ENCODE measurements around the gene GLYR1. TPM values are rescaled to one million over a fixed set of nuclear protein-coding genes. Genes with fewer than 3 reads are reported as not detected.

The GLYR1 gene
- total and polyA plus RNA-seq, 2 experiments from 2014 or later, result 59.9 to 105 TPM

- TF ChIP-seq JUNB (IDR thresholded peaks at IDR 0.05; ENCODE audit: unreplicated experiment), result no peak
- no peak for TF ChIP-seq POLR2AphosphoS5 (IDR thresholded peaks at IDR 0.05; ENCODE audit: low read depth)
- no peak for TF ChIP-seq CREB1 (CRISPR knock-in tag; IDR thresholded peaks at IDR 0.05; ENCODE audit: low read depth)
- TF ChIP-seq, protein P1, sequence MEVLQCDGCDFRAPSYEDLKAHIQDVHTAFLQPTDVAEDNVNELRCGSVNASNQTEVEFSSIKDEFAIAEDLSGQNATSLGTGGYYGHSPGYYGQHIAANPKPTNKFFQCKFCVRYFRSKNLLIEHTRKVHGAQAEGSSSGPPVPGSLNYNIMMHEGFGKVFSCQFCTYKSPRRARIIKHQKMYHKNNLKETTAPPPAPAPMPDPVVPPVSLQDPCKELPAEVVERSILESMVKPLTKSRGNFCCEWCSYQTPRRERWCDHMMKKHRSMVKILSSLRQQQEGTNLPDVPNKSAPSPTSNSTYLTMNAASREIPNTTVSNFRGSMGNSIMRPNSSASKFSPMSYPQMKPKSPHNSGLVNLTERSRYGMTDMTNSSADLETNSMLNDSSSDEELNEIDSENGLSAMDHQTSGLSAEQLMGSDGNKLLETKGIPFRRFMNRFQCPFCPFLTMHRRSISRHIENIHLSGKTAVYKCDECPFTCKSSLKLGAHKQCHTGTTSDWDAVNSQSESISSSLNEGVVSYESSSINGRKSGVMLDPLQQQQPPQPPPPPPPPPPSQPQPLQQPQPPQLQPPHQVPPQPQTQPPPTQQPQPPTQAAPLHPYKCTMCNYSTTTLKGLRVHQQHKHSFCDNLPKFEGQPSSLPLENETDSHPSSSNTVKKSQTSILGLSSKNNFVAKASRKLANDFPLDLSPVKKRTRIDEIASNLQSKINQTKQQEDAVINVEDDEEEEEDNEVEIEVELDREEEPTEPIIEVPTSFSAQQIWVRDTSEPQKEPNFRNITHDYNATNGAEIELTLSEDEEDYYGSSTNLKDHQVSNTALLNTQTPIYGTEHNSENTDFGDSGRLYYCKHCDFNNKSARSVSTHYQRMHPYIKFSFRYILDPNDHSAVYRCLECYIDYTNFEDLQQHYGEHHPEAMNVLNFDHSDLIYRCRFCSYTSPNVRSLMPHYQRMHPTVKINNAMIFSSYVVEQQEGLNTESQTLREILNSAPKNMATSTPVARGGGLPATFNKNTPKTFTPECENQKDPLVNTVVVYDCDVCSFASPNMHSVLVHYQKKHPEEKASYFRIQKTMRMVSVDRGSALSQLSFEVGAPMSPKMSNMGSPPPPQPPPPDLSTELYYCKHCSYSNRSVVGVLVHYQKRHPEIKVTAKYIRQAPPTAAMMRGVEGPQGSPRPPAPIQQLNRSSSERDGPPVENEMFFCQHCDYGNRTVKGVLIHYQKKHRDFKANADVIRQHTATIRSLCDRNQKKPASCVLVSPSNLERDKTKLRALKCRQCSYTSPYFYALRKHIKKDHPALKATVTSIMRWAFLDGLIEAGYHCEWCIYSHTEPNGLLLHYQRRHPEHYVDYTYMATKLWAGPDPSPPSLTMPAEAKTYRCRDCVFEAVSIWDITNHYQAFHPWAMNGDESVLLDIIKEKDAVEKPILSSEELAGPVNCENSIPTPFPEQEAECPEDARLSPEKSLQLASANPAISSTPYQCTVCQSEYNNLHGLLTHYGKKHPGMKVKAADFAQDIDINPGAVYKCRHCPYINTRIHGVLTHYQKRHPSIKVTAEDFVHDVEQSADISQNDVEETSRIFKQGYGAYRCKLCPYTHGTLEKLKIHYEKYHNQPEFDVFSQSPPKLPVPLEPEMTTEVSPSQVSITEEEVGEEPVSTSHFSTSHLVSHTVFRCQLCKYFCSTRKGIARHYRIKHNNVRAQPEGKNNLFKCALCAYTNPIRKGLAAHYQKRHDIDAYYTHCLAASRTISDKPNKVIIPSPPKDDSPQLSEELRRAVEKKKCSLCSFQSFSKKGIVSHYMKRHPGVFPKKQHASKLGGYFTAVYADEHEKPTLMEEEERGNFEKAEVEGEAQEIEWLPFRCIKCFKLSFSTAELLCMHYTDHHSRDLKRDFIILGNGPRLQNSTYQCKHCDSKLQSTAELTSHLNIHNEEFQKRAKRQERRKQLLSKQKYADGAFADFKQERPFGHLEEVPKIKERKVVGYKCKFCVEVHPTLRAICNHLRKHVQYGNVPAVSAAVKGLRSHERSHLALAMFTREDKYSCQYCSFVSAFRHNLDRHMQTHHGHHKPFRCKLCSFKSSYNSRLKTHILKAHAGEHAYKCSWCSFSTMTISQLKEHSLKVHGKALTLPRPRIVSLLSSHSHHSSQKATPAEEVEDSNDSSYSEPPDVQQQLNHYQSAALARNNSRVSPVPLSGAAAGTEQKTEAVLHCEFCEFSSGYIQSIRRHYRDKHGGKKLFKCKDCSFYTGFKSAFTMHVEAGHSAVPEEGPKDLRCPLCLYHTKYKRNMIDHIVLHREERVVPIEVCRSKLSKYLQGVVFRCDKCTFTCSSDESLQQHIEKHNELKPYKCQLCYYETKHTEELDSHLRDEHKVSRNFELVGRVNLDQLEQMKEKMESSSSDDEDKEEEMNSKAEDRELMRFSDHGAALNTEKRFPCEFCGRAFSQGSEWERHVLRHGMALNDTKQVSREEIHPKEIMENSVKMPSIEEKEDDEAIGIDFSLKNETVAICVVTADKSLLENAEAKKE (CRISPR knock-in tag; IDR thresholded peaks at IDR 0.05), result no peak
- TF ChIP-seq REST (IDR thresholded peaks at IDR 0.05; ENCODE audit: unreplicated experiment), result no peak
- no peak for TF ChIP-seq EZH2phosphoT487 (IDR thresholded peaks at IDR 0.05; ENCODE audit: unreplicated experiment)
- no peak for TF ChIP-seq ZNF114 (CRISPR knock-in tag; IDR thresholded peaks at IDR 0.05)
- no peak for TF ChIP-seq CTCF (conservative IDR thresholded peaks at IDR 0.05; ENCODE audit: low read depth in 2 of 2)
- no peak for TF ChIP-seq EZH2 (IDR thresholded peaks at IDR 0.05; ENCODE audit: low read depth, unreplicated experiment)
- no peak for TF ChIP-seq STAT1 (IDR thresholded peaks at IDR 0.05; ENCODE audit: unreplicated experiment)
- TF ChIP-seq NANOG (IDR thresholded peaks at IDR 0.05; ENCODE audit: borderline replicate concordance), result no peak
- no peak for TF ChIP-seq ZNF331 (CRISPR knock-in tag; IDR thresholded peaks at IDR 0.05; ENCODE audit: low read depth)
- TF ChIP-seq ETS1 (IDR thresholded peaks at IDR 0.05), result no peak
- H3K9me3 Mint-ChIP-seq, result peaks cover 2% of the 10 kb centered on the region; the same call in 2 of the 3 replicates
- Histone ChIP-seq H3K36me3 (ENCODE audit: insufficient read depth) (no peaks in the 10 kb centered on the region), H4K20me1 (replicated peaks; ENCODE audit: insufficient read depth) (no peaks in the 10 kb centered on the region), H3K27ac (ENCODE audit: low read depth) (no peak overlapping the region), H2AFZ (no peak overlapping the region), H3K4me3 (no peak overlapping the region), H3K27me3 (ENCODE audit: insufficient read depth) (no peaks in the 10 kb centered on the region), H3K4me1 (ENCODE audit: insufficient read depth) (peaks cover 12% of the 10 kb centered on the region; the same call in 1 of the 2 replicates), H3K4me2 (no peak overlapping the region), H3K79me2 (replicated peaks; ENCODE audit: insufficient read depth) (no peaks in the 10 kb centered on the region), H3F3A (replicated peaks; ENCODE audit: low read depth) (no peaks in the 10 kb centered on the region), H3K9me2 (ENCODE audit: insufficient read depth) (no peaks in the 10 kb centered on the region)
- DNase-seq (ENCODE audit: low spot score) (no peak), ATAC-seq (no peak)
- peaks cover 27% of the 10 kb centered on the region for H3K27me3 Mint-ChIP-seq (ENCODE audit: insufficient read depth, low read depth, poor library complexity)
- peaks cover 13% of the 10 kb centered on the region for H3K4me1 Mint-ChIP-seq
- H3K36me3 Mint-ChIP-seq (ENCODE audit: low read depth), result peaks cover 19% of the 10 kb centered on the region
- H3K27ac Mint-ChIP-seq, result no peak overlapping the region
- H3K4me3 Mint-ChIP-seq, result no peak overlapping the region
Measured at GRCh38 chr16:4785758-4786433, 61.2 kb downstream of the GLYR1 start.

All from GM23338 (cell line).